Measurements from ENCODE around the gene PHLPP1. TPM values are rescaled to one million over a fixed set of nuclear protein-coding genes. Genes with fewer than 3 reads are reported as not detected.

Gene PHLPP1
- total RNA-seq, 1 experiment from 2014 or later, result 14.7 TPM

GRCh38 chr18:62867534-62867933 is 152.2 kb downstream of the PHLPP1 start (continued):
- no peak for TF ChIP-seq ATF3 (IDR thresholded peaks at IDR 0.05)
- TF ChIP-seq ZFX (IDR thresholded peaks at IDR 0.05), result no peak
- TF ChIP-seq YY1 (IDR thresholded peaks at IDR 0.05; ENCODE audit: extremely low read depth, insufficient replicate concordance, low read depth, low read length), result no peak
- TF ChIP-seq REST (IDR thresholded peaks at IDR 0.05; ENCODE audit: low read depth), result no peak

- no TSS peak for BruUV-seq (replicated peaks)
- Histone ChIP-seq H3K9ac (ENCODE audit: low read length) (no peak overlapping the region), H4K20me1 (ENCODE audit: insufficient read depth) (no peaks in the 10 kb centered on the region), H3K36me3 (ENCODE audit: control insufficient read depth in 1 of 2, insufficient read depth in 2 of 2, low read length in 2 of 2) (no peaks in the 10 kb centered on the region), H3K4me1 (ENCODE audit: control insufficient read depth in 1 of 2, insufficient read depth in 2 of 2, low read length in 2 of 2) (peaks cover 5 to 36% of the 10 kb centered on the region in 2 experiments; a peak in 3 of 4 replicates), H2AFZ (ENCODE audit: low read depth, low read length, poor library complexity, severe bottlenecking) (no peak overlapping the region), H3K4me3 (replicated peaks in 1 of 2; ENCODE audit: low read depth in 1 of 2, low read length in 2 of 2) (no peak overlapping the region), H3K79me2 (ENCODE audit: insufficient read depth, low read length) (no peaks in the 10 kb centered on the region), H3K4me2 (ENCODE audit: low read length) (no peak overlapping the region), H3K27ac (ENCODE audit: low read depth, low read length) (no peak overlapping the region), H3K9me3 (ENCODE audit: control insufficient read depth in 1 of 2, insufficient read depth in 1 of 2, low read depth in 1 of 2, low read length in 2 of 2) (no peaks in the 10 kb centered on the region), H3K27me3 (ENCODE audit: insufficient read depth, low read length) (no peaks in the 10 kb centered on the region), H3K9me2 (ENCODE audit: insufficient read depth) (no peaks in the 10 kb centered on the region)
- CTCF ChIA-PET, result no interaction called here
- no peak for DNase-seq (ENCODE audit: low read depth, low spot score)
- intact Hi-C loops (cut with micrococcal nuclease), result no loop called here
- no peak for TF ChIP-seq MAX (IDR thresholded peaks at IDR 0.05)
- no peak for ATAC-seq
- RAD21 ChIA-PET (ENCODE audit: low non-redundant PET in 1 of 2, low total read pairs in 2 of 2, uncharacterized antibody in 2 of 2, unreplicated experiment in 2 of 2), result no interaction called here
- POLR2A ChIA-PET, result no interaction called here
These were observed 153.3 kb downstream of the PHLPP1 start for GRCh38 chr18:62868645-62869044.

All from HCT116 (cell line).